Activated CD4-positive, CD25-positive, alpha-beta regulatory T cell treated with anti-CD3 and anti-CD28 coated beads, Interleukin-2, amount 50 U/mL, for 72 hours (primary cell): ENCODE data around the gene ARL15.

Source experiments
- DNase-seq: peaks from one replicate; pipeline ENCODE4 v3.0.0; 2021

Gene ARL15

GRCh38 chr5:54313311-54314270 is 3.2 kb upstream of the ARL15 start:
- DNase-seq, result no peak

- no peak for DNase-seq
Observed at GRCh38 chr5:54312499-54312898, 2.1 kb upstream of the ARL15 start.

- no peak for DNase-seq
Observed at GRCh38 chr5:54311176-54311677, 854 bp upstream of the ARL15 start.

GRCh38 chr5:54309691-54310432 is 511 bp downstream of the ARL15 start:
- DNase-seq, result peak; percentile 44

GRCh38 chr5:54309276-54309675 is 1.1 kb downstream of the ARL15 start:
- no peak for DNase-seq

- DNase-seq, result no peak
Observed at GRCh38 chr5:54307583-54307982, 2.8 kb downstream of the ARL15 start.

- no peak for DNase-seq
Observed at GRCh38 chr5:54306893-54307292, 3.5 kb downstream of the ARL15 start.

- DNase-seq, result no peak
Observed at GRCh38 chr5:54305737-54306136, 4.6 kb downstream of the ARL15 start.

- DNase-seq, result no peak
Observed at GRCh38 chr5:54304040-54304439, 6.3 kb downstream of the ARL15 start.

- DNase-seq, result no peak
Observed at GRCh38 chr5:54302267-54302687, 8.1 kb downstream of the ARL15 start.

GRCh38 chr5:54301849-54302248 is 8.5 kb downstream of the ARL15 start:
- DNase-seq, result no peak

- no peak for DNase-seq
Observed at GRCh38 chr5:54301220-54301619, 9.2 kb downstream of the ARL15 start.

GRCh38 chr5:54298947-54299346 is 11.4 kb downstream of the ARL15 start:
- DNase-seq, result no peak

- DNase-seq, result no peak
Observed at GRCh38 chr5:54296386-54296785, 14.0 kb downstream of the ARL15 start.

- no peak for DNase-seq
Observed at GRCh38 chr5:54295651-54296276, 14.6 kb downstream of the ARL15 start.

- no peak for DNase-seq
Observed at GRCh38 chr5:54294097-54294667, 16.2 kb downstream of the ARL15 start.

GRCh38 chr5:54292866-54293265 is 17.5 kb downstream of the ARL15 start:
- no peak for DNase-seq

GRCh38 chr5:54291498-54291897 is 18.9 kb downstream of the ARL15 start:
- DNase-seq, result no peak

- DNase-seq, result no peak
Observed at GRCh38 chr5:54289769-54290168, 20.6 kb downstream of the ARL15 start.

- no peak for DNase-seq
Observed at GRCh38 chr5:54288568-54289217, 21.7 kb downstream of the ARL15 start.

- no peak for DNase-seq
Observed at GRCh38 chr5:54285686-54286085, 24.7 kb downstream of the ARL15 start.

GRCh38 chr5:54284586-54284985 is 25.8 kb downstream of the ARL15 start:
- no peak for DNase-seq
